OCI-LY1 (cell line): Measurements from ENCODE around the gene MRM2.

Source experiments
- H2AFZ ChIP-seq: fragments of 200-600 bp; sonication (generic), shearing (Covaris generic); 2 replicates; pipeline ENCODE4 v1.6.0; 2014; ENCODE audit warnings: antibody characterized with exemption, mild to moderate bottlenecking, low read length
- H3F3A ChIP-seq: fragments of 200-600 bp; sonication (generic), shearing (Covaris generic); 2 replicates; pipeline ENCODE4 v1.6.0; 2014; ENCODE audit warnings: mild to moderate bottlenecking, antibody characterized with exemption, low read length, moderate library complexity; ENCODE audit not compliant: insufficient read depth
- H3K27ac ChIP-seq: fragments of 200-600 bp; sonication (generic); 2 replicates; pipeline ENCODE4 v1.5.1; 2014; ENCODE audit warnings: low read length, mixed run types, mild to moderate bottlenecking, low read depth; ENCODE audit not compliant: poor library complexity, severe bottlenecking
- H3K27me3 ChIP-seq: fragments of 200-600 bp; sonication (generic); 2 replicates; pipeline ENCODE4 v1.6.0; 2014; ENCODE audit warnings: antibody characterized with exemption, mild to moderate bottlenecking, low read length, moderate library complexity; ENCODE audit not compliant: insufficient read depth
- H3K36me3 ChIP-seq: fragments of 200-600 bp; sonication (generic); 2 replicates; pipeline ENCODE4 v1.6.1; 2014; ENCODE audit warnings: mild to moderate bottlenecking, antibody characterized with exemption, low read length, moderate library complexity, mixed read lengths; ENCODE audit not compliant: insufficient read depth
- H3K4me1 ChIP-seq: fragments of 200-600 bp; sonication (generic); 2 replicates; pipeline ENCODE4 v1.5.1; 2014; ENCODE audit warnings: mild to moderate bottlenecking, low read length, moderate library complexity; ENCODE audit not compliant: insufficient read depth, severe bottlenecking
- H3K4me2 ChIP-seq: fragments of 200-600 bp; sonication (generic), shearing (Covaris generic); 2 replicates; pipeline ENCODE4 v1.6.1; 2014; ENCODE audit warnings: low read length
- H3K4me3 ChIP-seq: fragments of 200-600 bp; sonication (generic); 2 replicates; pipeline ENCODE4 v1.5.1; 2014; ENCODE audit warnings: low read length, low read depth, mild to moderate bottlenecking, mixed read lengths; ENCODE audit not compliant: poor library complexity, severe bottlenecking
- H3K79me2 ChIP-seq: fragments of 200-600 bp; shearing (Covaris generic); 2 replicates; pipeline ENCODE4 v1.6.1; 2016; ENCODE audit warnings: mixed run types, low read length, mixed read lengths; ENCODE audit not compliant: insufficient read depth
- H3K9ac ChIP-seq: fragments of 200-600 bp; sonication (generic), shearing (Covaris generic); 2 replicates; pipeline ENCODE4 v1.6.1; 2014; ENCODE audit warnings: mild to moderate bottlenecking, low read length, mixed read lengths
- H3K9me2 ChIP-seq: fragments of 200-600 bp; sonication (generic), shearing (Covaris generic); 2 replicates; pipeline ENCODE4 v1.6.1; 2014; ENCODE audit warnings: low read depth, mild to moderate bottlenecking, low read length, mixed read lengths
- H3K9me3 ChIP-seq: fragments of 200-600 bp; shearing (Covaris generic); 2 replicates; pipeline ENCODE4 v1.6.1; 2014; ENCODE audit warnings: low read length, mixed read lengths
- H4K20me1 ChIP-seq: fragments of 200-600 bp; sonication (generic), shearing (Covaris generic); 2 replicates; pipeline ENCODE4 v1.6.0; 2016; ENCODE audit warnings: mild to moderate bottlenecking, low read length; ENCODE audit not compliant: insufficient read depth
- EZH2 ChIP-seq: fragments of 200-600 bp; sonication (generic), shearing (Covaris generic); IDR thresholded peaks from 2 replicates; pipeline ENCODE4 v1.8.0; 2017; ENCODE audit warnings: borderline replicate concordance, mixed run types, mild to moderate bottlenecking, antibody characterized with exemption, low read length, moderate library complexity, mixed read lengths
- TF ChIP-seq, protein P1 (sequence below): fragments of 200-600 bp; sonication (generic), shearing (Covaris generic); IDR thresholded peaks from 2 replicates; pipeline ENCODE4 v1.5.1; 2017; ENCODE audit warnings: mild to moderate bottlenecking, antibody characterized with exemption, low read length, moderate library complexity, mixed read lengths

MRM2 gene

DNA sequence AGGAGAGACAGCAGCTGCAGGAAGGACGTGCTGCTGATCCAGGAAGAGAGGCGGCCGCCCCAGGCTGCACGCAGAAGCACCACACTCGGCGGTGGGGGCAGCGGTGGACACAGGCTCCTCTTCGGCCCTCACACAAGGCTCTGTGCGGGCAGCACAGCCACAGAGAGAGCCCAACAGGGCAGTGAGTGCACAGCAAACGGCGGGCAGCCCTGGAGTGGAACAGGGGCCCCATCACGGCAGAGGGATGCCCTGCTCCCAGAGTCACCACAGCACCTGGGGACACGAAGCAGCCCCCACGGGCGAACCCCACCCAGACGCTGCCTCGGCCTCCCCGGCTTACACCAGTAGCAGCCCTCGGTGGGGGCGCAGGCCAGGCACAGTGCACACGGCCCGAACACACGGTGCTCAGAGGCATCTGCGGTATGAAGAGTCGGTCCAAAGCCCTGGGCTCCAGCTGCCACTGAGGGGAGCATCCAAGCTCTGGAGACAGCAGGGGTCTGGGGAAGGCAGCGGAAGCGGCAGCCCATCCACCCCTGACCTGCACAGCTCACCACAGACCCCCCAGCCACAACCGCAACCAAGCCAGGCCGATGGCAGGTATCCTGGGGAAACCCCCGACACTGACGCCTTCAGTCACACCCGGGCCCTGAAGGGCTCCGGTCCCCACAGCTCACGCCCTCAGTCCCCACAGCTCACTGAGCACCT lies 16.8 kb upstream of the MRM2 start:
- Histone ChIP-seq H3K27ac (no peak overlapping the region), H3K9me3 (no peaks in the 10 kb centered on the region), H3K36me3 (peaks cover 4% of the 10 kb centered on the region; the same call in 1 of the 2 replicates), H3K27me3 (0 out of 2 replicates have a peak, but pooled peaks cover 6% of the 10 kb centered on the region), H3F3A (no peaks in the 10 kb centered on the region), H3K9ac (no peak overlapping the region), H3K9me2 (no peaks in the 10 kb centered on the region), H2AFZ (no peak overlapping the region), H3K4me1 (peaks cover 20% of the 10 kb centered on the region), H3K4me2 (no peak overlapping the region), H4K20me1 (no peaks in the 10 kb centered on the region), H3K79me2 (no peaks in the 10 kb centered on the region), H3K4me3 (no peak overlapping the region)
- TF ChIP-seq, protein P1, sequence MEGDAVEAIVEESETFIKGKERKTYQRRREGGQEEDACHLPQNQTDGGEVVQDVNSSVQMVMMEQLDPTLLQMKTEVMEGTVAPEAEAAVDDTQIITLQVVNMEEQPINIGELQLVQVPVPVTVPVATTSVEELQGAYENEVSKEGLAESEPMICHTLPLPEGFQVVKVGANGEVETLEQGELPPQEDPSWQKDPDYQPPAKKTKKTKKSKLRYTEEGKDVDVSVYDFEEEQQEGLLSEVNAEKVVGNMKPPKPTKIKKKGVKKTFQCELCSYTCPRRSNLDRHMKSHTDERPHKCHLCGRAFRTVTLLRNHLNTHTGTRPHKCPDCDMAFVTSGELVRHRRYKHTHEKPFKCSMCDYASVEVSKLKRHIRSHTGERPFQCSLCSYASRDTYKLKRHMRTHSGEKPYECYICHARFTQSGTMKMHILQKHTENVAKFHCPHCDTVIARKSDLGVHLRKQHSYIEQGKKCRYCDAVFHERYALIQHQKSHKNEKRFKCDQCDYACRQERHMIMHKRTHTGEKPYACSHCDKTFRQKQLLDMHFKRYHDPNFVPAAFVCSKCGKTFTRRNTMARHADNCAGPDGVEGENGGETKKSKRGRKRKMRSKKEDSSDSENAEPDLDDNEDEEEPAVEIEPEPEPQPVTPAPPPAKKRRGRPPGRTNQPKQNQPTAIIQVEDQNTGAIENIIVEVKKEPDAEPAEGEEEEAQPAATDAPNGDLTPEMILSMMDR, result no peak
- no peak for TF ChIP-seq EZH2

DNA sequence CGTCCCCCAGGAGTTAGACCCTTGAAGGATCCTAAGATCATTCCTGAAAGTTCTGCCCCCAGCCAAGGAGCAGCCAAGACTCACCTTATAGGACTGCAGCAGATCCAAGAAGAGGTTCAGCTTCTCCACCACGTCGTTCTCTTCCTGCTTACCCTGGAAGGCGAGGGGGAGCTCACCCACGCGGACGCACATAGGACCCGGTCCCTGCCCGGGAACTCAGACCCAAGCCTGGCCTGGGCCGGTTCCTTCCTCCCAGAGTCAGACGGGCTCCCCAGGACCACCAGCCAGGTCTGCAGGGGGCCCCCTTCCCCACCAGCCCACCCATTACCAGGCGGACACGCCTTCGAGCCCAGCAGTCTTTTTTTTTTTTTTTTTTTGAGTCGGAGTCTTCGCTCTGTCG lies 15.6 kb upstream of the MRM2 start:
- no peaks in the 10 kb centered on the region for H3K9me2 ChIP-seq
- 0 out of 2 replicates have a peak, but pooled peaks cover 4% of the 10 kb centered on the region for H3K36me3 ChIP-seq
- 0 out of 2 replicates have a peak, but pooled peaks cover 6% of the 10 kb centered on the region for H3K27me3 ChIP-seq
- no peak overlapping the region for H3K27ac ChIP-seq
- TF ChIP-seq, protein P1, result no peak
- no peak for TF ChIP-seq EZH2
- H3K9ac ChIP-seq, result no peak overlapping the region
- H2AFZ ChIP-seq, result no peak overlapping the region
- H3K9me3 ChIP-seq, result no peaks in the 10 kb centered on the region
- no peaks in the 10 kb centered on the region for H3K79me2 ChIP-seq
- H3F3A ChIP-seq, result no peaks in the 10 kb centered on the region
- peaks cover 20% of the 10 kb centered on the region for H3K4me1 ChIP-seq
- H3K4me2 ChIP-seq, result no peak overlapping the region
- H3K4me3 ChIP-seq, result no peak overlapping the region
- no peaks in the 10 kb centered on the region for H4K20me1 ChIP-seq

DNA sequence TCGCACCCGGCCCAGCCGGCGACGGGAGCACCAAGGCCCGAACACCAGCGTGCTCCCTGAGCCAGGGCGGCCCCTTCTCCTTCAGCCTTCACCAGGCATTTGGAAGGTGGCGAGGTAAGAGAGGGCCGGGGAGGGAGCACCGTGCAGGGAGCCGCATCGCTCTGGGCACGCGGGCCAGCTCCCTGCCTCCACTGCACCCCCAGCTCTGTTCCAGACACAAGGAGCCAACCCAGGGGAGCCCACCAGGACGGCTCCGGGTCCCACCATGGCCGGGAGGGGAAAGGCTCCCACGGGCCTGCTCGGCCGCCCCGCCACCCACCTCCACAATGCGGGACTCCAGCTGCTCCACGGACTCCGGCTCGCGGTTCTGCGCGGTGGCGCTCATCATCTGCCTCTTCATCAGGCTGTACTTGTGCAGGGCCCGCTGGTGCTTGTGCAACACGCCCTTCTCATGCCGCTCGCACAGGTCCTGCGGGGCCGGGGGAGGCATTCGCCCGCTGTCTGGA lies 15.1 kb upstream of the MRM2 start:
- no peaks in the 10 kb centered on the region for H3K79me2 ChIP-seq
- peaks cover 17% of the 10 kb centered on the region for H3K4me1 ChIP-seq
- no peak for TF ChIP-seq EZH2
- TF ChIP-seq, protein P1, result no peak
- H3K9me3 ChIP-seq, result no peaks in the 10 kb centered on the region
- 0 out of 2 replicates have a peak, but pooled peaks cover 6% of the 10 kb centered on the region for H3K27me3 ChIP-seq
- H3F3A ChIP-seq, result no peaks in the 10 kb centered on the region
- H3K36me3 ChIP-seq, result 0 out of 2 replicates have a peak, but pooled peaks cover under 1% of the 10 kb centered on the region
- H3K9ac ChIP-seq, result no peak overlapping the region
- H2AFZ ChIP-seq, result no peak overlapping the region
- no peaks in the 10 kb centered on the region for H4K20me1 ChIP-seq
- no peak overlapping the region for H3K4me2 ChIP-seq
- H3K9me2 ChIP-seq, result no peaks in the 10 kb centered on the region
- no peak overlapping the region for H3K4me3 ChIP-seq
- H3K27ac ChIP-seq, result no peak overlapping the region
